NB4 (cell line): Measurements from ENCODE around the gene CARS1.

ENCODE experiments used
- DNase-seq: peaks from one replicate; pipeline ENCODE4 v3.0.0; 2010; ENCODE audit warnings: low read depth
- H3K4me3 ChIP-seq: one replicate; pipeline ENCODE4 v1.5.1; 2011; ENCODE audit warnings: mild to moderate bottlenecking, low read depth, low read length, moderate library complexity
- CTCF ChIP-seq: IDR thresholded peaks from one replicate; pipeline ENCODE4 v1.5.1; 2012; ENCODE audit warnings: low read depth, low read length
- MAX ChIP-seq: IDR thresholded peaks from 2 replicates; pipeline ENCODE4 v1.6.1; 2011; ENCODE audit warnings: low read depth, low read length
- MYC ChIP-seq: IDR thresholded peaks from 2 replicates; pipeline ENCODE4 v1.6.1; 2011; ENCODE audit warnings: low read depth, low read length
- POLR2A ChIP-seq: IDR thresholded peaks from 2 replicates; pipeline ENCODE4 v1.6.1; 2011; ENCODE audit warnings: mild to moderate bottlenecking; ENCODE audit not compliant: insufficient read length; ENCODE audit errors: extremely low read depth

The CARS1 gene

GRCh38 chr11:2977113-2977512 lies 80.1 kb downstream of the CARS1 start:
- no peak for DNase-seq
- H3K4me3 ChIP-seq, result no peak overlapping the region
- TF ChIP-seq MYC (no peak), CTCF (no peak), POLR2A (no peak), MAX (no peak)

- DNase-seq, result peak; percentile 28
- TF ChIP-seq MAX (no peak), MYC (no peak), CTCF (no peak), POLR2A (no peak)
- H3K4me3 ChIP-seq, result no peak overlapping the region
Measured at GRCh38 chr11:2976294-2977063, 80.7 kb downstream of the CARS1 start.

GRCh38 chr11:2975594-2975993 lies 81.6 kb downstream of the CARS1 start:
- H3K4me3 ChIP-seq, result no peak overlapping the region
- TF ChIP-seq POLR2A, result no peak
- TF ChIP-seq CTCF, result peak; percentile 48
- TF ChIP-seq MAX, result no peak
- peak; percentile 18; the same call in 1 of the 2 replicates for TF ChIP-seq MYC
- peak; percentile 60 for DNase-seq

GRCh38 chr11:2974272-2974671 lies 83.0 kb downstream of the CARS1 start:
- DNase-seq, result no peak
- H3K4me3 ChIP-seq, result no peak overlapping the region
- TF ChIP-seq CTCF, result no peak
- no peak for TF ChIP-seq MAX
- TF ChIP-seq MYC, result no peak
- no peak for TF ChIP-seq POLR2A

GRCh38 chr11:2968341-2968900 lies 88.8 kb downstream of the CARS1 start:
- H3K4me3 ChIP-seq, result no peak overlapping the region
- DNase-seq, result no peak
- TF ChIP-seq POLR2A (no peak), MYC (no peak), CTCF (no peak), MAX (no peak)
